GM19372 (cell line): Measurements from ENCODE around the gene CORO2B.

Experiments
- ATAC-seq: cut with Tn5 transposase; IDR thresholded peaks from one replicate; pipeline ENCODE4 v1.9.1; 2021; ENCODE audit warnings: mild to moderate bottlenecking, low read depth, moderate library complexity; ENCODE audit not compliant: unreplicated experiment

CORO2B gene

GRCh38 chr15:68691705-68692104 is 112.9 kb downstream of the CORO2B start:
- ATAC-seq, result no peak

- no peak for ATAC-seq
Observed at GRCh38 chr15:68693071-68693470, 114.3 kb downstream of the CORO2B start.

GRCh38 chr15:68694111-68694510 is 115.3 kb downstream of the CORO2B start:
- ATAC-seq, result no peak

GRCh38 chr15:68695061-68695595 is 116.3 kb downstream of the CORO2B start:
- no peak for ATAC-seq

- no peak for ATAC-seq
Observed at GRCh38 chr15:68696414-68697363, 117.9 kb downstream of the CORO2B start.

GRCh38 chr15:68697711-68698690 is 119.2 kb downstream of the CORO2B start:
- ATAC-seq, result no peak

- ATAC-seq, result no peak
Observed at GRCh38 chr15:68698708-68699107, 119.9 kb downstream of the CORO2B start.

- ATAC-seq, result no peak
Observed at GRCh38 chr15:68699124-68699880, 120.5 kb downstream of the CORO2B start.

GRCh38 chr15:68699881-68700454 is 121.2 kb downstream of the CORO2B start:
- no peak for ATAC-seq

- ATAC-seq, result no peak
Observed at GRCh38 chr15:68700455-68701123, 121.8 kb downstream of the CORO2B start.

- no peak for ATAC-seq
Observed at GRCh38 chr15:68701886-68702285, 123.1 kb downstream of the CORO2B start.

- no peak for ATAC-seq
Observed at GRCh38 chr15:68704496-68705021, 125.8 kb downstream of the CORO2B start.

GRCh38 chr15:68706256-68706655 is 127.5 kb downstream of the CORO2B start:
- no peak for ATAC-seq

GRCh38 chr15:68706931-68707330 is 128.1 kb downstream of the CORO2B start:
- ATAC-seq, result no peak

GRCh38 chr15:68707386-68707785 is 128.6 kb downstream of the CORO2B start:
- ATAC-seq, result no peak

- ATAC-seq, result no peak
Observed at GRCh38 chr15:68709876-68710275, 131.1 kb downstream of the CORO2B start.

- no peak for ATAC-seq
Observed at GRCh38 chr15:68710536-68710935, 131.7 kb downstream of the CORO2B start.

- ATAC-seq, result no peak
Observed at GRCh38 chr15:68711406-68711805, 132.6 kb downstream of the CORO2B start.

GRCh38 chr15:68712886-68713285 is 134.1 kb downstream of the CORO2B start:
- no peak for ATAC-seq
